MM.1S (cell line): ENCODE measurements around the gene TTC7B.

Source experiments
- DNase-seq: peaks from one replicate; pipeline ENCODE4 v3.0.0-alpha.2; 2015
- H2AFZ ChIP-seq: fragments of 300-600 bp; sonication (generic); 2 replicates; pipeline ENCODE4 v1.6.0; 2016; ENCODE audit warnings: antibody characterized with exemption, low read length
- H3F3A ChIP-seq: fragments of 300-600 bp; sonication (generic); 2 replicates; pipeline ENCODE4 v1.6.1; 2016; ENCODE audit warnings: mild to moderate bottlenecking, antibody characterized with exemption, low read length, moderate library complexity, mixed read lengths; ENCODE audit not compliant: insufficient read depth
- H3K27ac ChIP-seq: fragments of 300-600 bp; sonication (generic); 2 replicates; pipeline ENCODE4 v1.5.1; 2016; ENCODE audit warnings: mild to moderate bottlenecking, low read length
- H3K27me3 ChIP-seq: fragments of 300-600 bp; sonication (generic); replicated peaks from 2 replicates; pipeline ENCODE4 v1.6.0; 2016; ENCODE audit warnings: low read length; ENCODE audit not compliant: insufficient read depth
- H3K36me3 ChIP-seq: fragments of 300-600 bp; sonication (generic); replicated peaks from 2 replicates; pipeline ENCODE4 v1.6.1; 2016; ENCODE audit warnings: mild to moderate bottlenecking, low read length, mixed read lengths; ENCODE audit not compliant: insufficient read depth
- H3K4me1 ChIP-seq: fragments of 300-600 bp; sonication (generic); 2 replicates; pipeline ENCODE4 v1.6.1; 2016; ENCODE audit warnings: low read length, mixed read lengths
- H3K4me2 ChIP-seq: fragments of 300-600 bp; sonication (generic); 2 replicates; pipeline ENCODE4 v1.6.0; 2016; ENCODE audit warnings: low read depth, low read length
- H3K4me3 ChIP-seq: fragments of 300-600 bp; sonication (generic); 2 replicates; pipeline ENCODE4 v1.5.1; 2016; ENCODE audit warnings: low read length, mixed read lengths
- H3K79me2 ChIP-seq: fragments of 300-600 bp; sonication (generic); 2 replicates; pipeline ENCODE4 v1.6.1; 2016; ENCODE audit warnings: mixed run types, low read length, mixed read lengths
- H3K9ac ChIP-seq: fragments of 300-600 bp; sonication (generic); 2 replicates; pipeline ENCODE4 v1.6.1; 2016; ENCODE audit warnings: low read length, mixed read lengths
- H3K9me2 ChIP-seq: fragments of 300-600 bp; sonication (generic); replicated peaks from 2 replicates; pipeline ENCODE4 v1.6.1; 2016; ENCODE audit warnings: mild to moderate bottlenecking, low read length, mixed read lengths; ENCODE audit not compliant: insufficient read depth
- H3K9me3 ChIP-seq: fragments of 300-600 bp; sonication (generic); replicated peaks from 2 replicates; pipeline ENCODE4 v1.6.1; 2016; ENCODE audit warnings: mild to moderate bottlenecking, low read length, mixed read lengths; ENCODE audit not compliant: insufficient read depth
- H4K20me1 ChIP-seq: fragments of 300-600 bp; sonication (generic); 2 replicates; pipeline ENCODE4 v1.6.1; 2016; ENCODE audit warnings: mild to moderate bottlenecking, low read length, moderate library complexity, mixed read lengths; ENCODE audit not compliant: insufficient read depth
- EZH2 ChIP-seq: fragments of 300-600 bp; sonication (generic); optimal IDR thresholded peaks from 2 replicates; pipeline ENCODE3; 2017; ENCODE audit warnings: low read depth, mild to moderate bottlenecking, antibody characterized with exemption, low read length, mixed read lengths
- EZH2phosphoT487 ChIP-seq: fragments of 300-600 bp; sonication (generic); IDR thresholded peaks from 2 replicates; pipeline ENCODE4 v1.6.1; 2018; ENCODE audit warnings: antibody characterized with exemption, low read length
- TF ChIP-seq, protein P1 (sequence below): fragments of 300-600 bp; sonication (generic); IDR thresholded peaks from 2 replicates; pipeline ENCODE4 v1.5.1; 2016; ENCODE audit warnings: antibody characterized with exemption, low read length, mixed read lengths

Gene TTC7B

DNA sequence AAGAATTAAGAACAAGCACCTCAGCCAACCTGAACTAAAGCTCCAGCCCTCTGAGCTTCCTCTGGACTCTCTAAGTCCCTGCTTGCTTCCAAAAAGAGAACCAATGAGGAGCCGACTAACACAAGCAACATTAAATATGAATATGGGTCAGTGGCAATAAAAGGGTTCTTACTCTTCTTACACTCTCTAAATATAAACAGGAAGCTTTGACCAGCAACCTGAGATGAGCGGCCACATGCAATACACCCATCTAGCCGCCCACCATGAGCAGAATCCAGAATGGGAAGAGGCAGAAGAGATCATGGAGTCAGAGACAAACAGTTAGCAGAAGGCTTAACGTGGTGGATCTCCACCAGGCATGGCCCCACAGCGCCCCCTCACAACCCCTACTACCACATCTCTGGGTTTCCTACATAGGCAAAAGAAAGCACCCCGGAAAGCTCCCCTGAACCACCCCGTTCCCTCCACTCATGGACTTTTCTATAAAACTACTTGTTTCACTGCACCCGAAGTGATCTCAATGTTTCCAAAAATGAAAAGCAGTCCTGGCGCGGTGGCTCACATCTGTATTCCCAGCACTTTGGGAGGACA lies 59.4 kb downstream of the TTC7B start:
- H3K4me3 ChIP-seq = no peak overlapping the region
- no peak overlapping the region for H3K4me2 ChIP-seq
- no peak overlapping the region for H3K27ac ChIP-seq
- H3K79me2 ChIP-seq = no peaks in the 10 kb centered on the region
- TF ChIP-seq, protein P1, sequence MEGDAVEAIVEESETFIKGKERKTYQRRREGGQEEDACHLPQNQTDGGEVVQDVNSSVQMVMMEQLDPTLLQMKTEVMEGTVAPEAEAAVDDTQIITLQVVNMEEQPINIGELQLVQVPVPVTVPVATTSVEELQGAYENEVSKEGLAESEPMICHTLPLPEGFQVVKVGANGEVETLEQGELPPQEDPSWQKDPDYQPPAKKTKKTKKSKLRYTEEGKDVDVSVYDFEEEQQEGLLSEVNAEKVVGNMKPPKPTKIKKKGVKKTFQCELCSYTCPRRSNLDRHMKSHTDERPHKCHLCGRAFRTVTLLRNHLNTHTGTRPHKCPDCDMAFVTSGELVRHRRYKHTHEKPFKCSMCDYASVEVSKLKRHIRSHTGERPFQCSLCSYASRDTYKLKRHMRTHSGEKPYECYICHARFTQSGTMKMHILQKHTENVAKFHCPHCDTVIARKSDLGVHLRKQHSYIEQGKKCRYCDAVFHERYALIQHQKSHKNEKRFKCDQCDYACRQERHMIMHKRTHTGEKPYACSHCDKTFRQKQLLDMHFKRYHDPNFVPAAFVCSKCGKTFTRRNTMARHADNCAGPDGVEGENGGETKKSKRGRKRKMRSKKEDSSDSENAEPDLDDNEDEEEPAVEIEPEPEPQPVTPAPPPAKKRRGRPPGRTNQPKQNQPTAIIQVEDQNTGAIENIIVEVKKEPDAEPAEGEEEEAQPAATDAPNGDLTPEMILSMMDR = no peak
- TF ChIP-seq EZH2phosphoT487 (no peak), EZH2 (no peak)
- H3K9me3 ChIP-seq = no peaks in the 10 kb centered on the region
- no peaks in the 10 kb centered on the region for H3K9me2 ChIP-seq
- 0 out of 2 replicates have a peak, but pooled peaks cover 2% of the 10 kb centered on the region for H3K4me1 ChIP-seq
- no peaks in the 10 kb centered on the region for H3K36me3 ChIP-seq
- no peaks in the 10 kb centered on the region for H4K20me1 ChIP-seq
- no peaks in the 10 kb centered on the region for H3K27me3 ChIP-seq
- no peaks in the 10 kb centered on the region for H3F3A ChIP-seq
- H2AFZ ChIP-seq = no peak overlapping the region
- H3K9ac ChIP-seq = no peak overlapping the region
- DNase-seq = no peak

DNA sequence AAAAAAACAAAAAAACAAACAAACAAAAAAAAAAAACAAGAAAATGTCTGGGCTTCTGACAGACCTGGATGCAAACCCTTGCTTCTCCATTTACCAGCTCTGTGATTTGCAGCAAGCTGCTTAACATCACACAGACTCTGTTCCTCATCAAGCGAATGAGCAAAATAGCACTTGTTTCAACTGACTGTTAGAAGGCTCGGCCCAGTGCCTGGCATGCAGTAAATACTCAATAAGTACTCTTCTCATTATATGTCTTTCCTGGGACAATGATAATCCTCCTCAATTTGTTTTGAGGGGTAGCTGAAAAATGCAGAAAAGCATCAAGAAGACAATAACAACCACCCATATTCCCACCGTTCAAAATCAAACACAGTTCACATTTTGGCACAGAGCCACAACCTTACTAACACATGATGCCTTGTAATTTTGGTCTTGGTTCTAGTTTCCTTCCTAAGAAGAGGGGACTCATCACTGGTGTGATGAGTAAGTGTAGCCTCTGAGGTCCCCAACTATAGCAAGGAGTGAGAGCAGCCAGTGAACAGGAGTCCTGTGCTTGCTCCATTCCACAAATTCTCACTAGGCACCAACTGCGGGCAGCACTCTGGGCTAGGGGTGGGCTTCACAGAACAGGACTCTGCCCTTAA lies 60.4 kb downstream of the TTC7B start:
- H3K9ac ChIP-seq = no peak overlapping the region
- no peak overlapping the region for H3K27ac ChIP-seq
- H4K20me1 ChIP-seq = no peaks in the 10 kb centered on the region
- no peaks in the 10 kb centered on the region for H3K36me3 ChIP-seq
- H3K4me1 ChIP-seq = 0 out of 2 replicates have a peak, but pooled peaks cover 2% of the 10 kb centered on the region
- H3K4me2 ChIP-seq = no peak overlapping the region
- no peaks in the 10 kb centered on the region for H3K79me2 ChIP-seq
- no peaks in the 10 kb centered on the region for H3K27me3 ChIP-seq
- no peaks in the 10 kb centered on the region for H3K9me2 ChIP-seq
- H3K4me3 ChIP-seq = no peak overlapping the region
- H2AFZ ChIP-seq = no peak overlapping the region
- TF ChIP-seq, protein P1 = no peak
- no peak for TF ChIP-seq EZH2
- TF ChIP-seq EZH2phosphoT487 = no peak
- no peak for DNase-seq
- no peaks in the 10 kb centered on the region for H3K9me3 ChIP-seq
- no peaks in the 10 kb centered on the region for H3F3A ChIP-seq

DNA sequence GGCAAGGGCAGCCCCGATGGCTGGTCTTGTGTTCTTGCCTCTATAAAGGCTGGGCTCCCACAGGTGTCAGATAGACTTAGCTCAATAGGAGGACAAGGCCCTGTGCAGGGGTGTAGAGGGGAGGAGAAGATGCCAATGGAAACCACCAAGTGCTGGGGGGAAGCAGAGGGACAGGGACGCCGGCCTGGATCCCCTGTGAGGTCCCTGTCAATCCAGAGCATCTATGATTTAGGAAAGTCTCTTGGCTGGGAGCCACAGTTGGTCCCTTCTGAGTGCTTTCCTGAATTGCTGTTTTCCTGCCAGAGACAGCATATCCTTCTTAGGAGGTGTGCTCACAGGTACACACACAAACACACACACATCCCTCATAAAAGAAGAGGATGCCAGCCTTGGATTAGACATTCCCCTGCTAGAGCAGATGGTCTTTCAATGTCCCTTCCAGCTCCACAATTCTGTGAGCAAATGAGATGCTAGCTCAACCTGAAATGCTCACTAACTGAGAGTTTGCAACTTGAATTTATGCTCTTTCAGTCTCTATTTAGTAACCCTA lies 62.7 kb downstream of the TTC7B start:
- no peak for DNase-seq
- TF ChIP-seq EZH2phosphoT487 = no peak
- Histone ChIP-seq H3K4me1 (0 out of 2 replicates have a peak, but pooled peaks cover 2% of the 10 kb centered on the region), H3K27me3 (no peaks in the 10 kb centered on the region), H3K4me3 (no peak overlapping the region), H3F3A (no peaks in the 10 kb centered on the region), H3K4me2 (no peak overlapping the region), H3K9me2 (no peaks in the 10 kb centered on the region), H2AFZ (no peak overlapping the region), H3K9me3 (no peaks in the 10 kb centered on the region), H3K27ac (no peak overlapping the region), H3K79me2 (no peaks in the 10 kb centered on the region), H3K9ac (no peak overlapping the region), H3K36me3 (no peaks in the 10 kb centered on the region), H4K20me1 (no peaks in the 10 kb centered on the region)

DNA sequence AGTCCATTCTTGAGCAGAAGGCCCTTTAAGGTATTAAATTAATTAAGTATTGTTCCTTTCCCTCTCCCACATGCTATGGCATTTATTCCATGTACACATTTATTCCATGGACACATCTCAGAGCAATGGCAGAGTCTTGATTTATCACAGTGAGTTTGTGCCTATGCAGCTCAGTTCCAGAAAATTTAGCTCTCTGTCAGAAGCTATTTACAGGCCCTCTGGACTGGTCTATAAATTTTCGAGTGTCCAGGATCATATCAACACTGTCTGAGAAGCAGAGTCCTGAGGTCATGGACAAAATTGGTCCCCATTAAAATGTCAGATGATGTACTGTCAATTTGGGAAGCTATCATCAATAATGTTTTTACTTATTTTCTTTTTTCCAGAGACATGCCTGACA lies 65.5 kb downstream of the TTC7B start:
- no peaks in the 10 kb centered on the region for H3K36me3 ChIP-seq
- no peaks in the 10 kb centered on the region for H3K4me1 ChIP-seq
- H3K79me2 ChIP-seq = no peaks in the 10 kb centered on the region
- H2AFZ ChIP-seq = no peak overlapping the region
- H3K9me3 ChIP-seq = no peaks in the 10 kb centered on the region
- no peak overlapping the region for H3K4me2 ChIP-seq
- H3K27ac ChIP-seq = no peak overlapping the region
- H3K27me3 ChIP-seq = no peaks in the 10 kb centered on the region
- no peak for DNase-seq
- no peaks in the 10 kb centered on the region for H4K20me1 ChIP-seq
- H3K4me3 ChIP-seq = no peak overlapping the region
- TF ChIP-seq EZH2phosphoT487 (no peak), EZH2 (no peak)
- TF ChIP-seq, protein P1 = no peak
- H3K9ac ChIP-seq = no peak overlapping the region
- H3K9me2 ChIP-seq = no peaks in the 10 kb centered on the region
- no peaks in the 10 kb centered on the region for H3F3A ChIP-seq
